ENCODE data around the gene PPARA.

The PPARA gene

GRCh38 chr22:46278656-46279645 is 128.6 kb downstream of the PPARA start:
- DNase-seq = no peak

GRCh38 chr22:46280063-46280817 is 129.9 kb downstream of the PPARA start:
- DNase-seq = no peak

GRCh38 chr22:46280999-46281623 is 130.8 kb downstream of the PPARA start:
- peak; percentile 27 to 60 for DNase-seq

GRCh38 chr22:46281866-46282678 is 131.7 kb downstream of the PPARA start:
- DNase-seq = no peak

- no peak for DNase-seq
Measured at GRCh38 chr22:46286006-46286405, 135.7 kb downstream of the PPARA start.

- no peak for DNase-seq
Measured at GRCh38 chr22:46286941-46287872, 136.9 kb downstream of the PPARA start.

- peak; percentile 22 to 46 for DNase-seq
Measured at GRCh38 chr22:46287873-46288751, 137.8 kb downstream of the PPARA start.

GRCh38 chr22:46288846-46289243 is 138.5 kb downstream of the PPARA start:
- no peak for DNase-seq

GRCh38 chr22:46289244-46289891 is 139.0 kb downstream of the PPARA start:
- DNase-seq = no peak

- DNase-seq = no peak
Measured at GRCh38 chr22:46290121-46290842, 140.0 kb downstream of the PPARA start.

- no peak for DNase-seq
Measured at GRCh38 chr22:46290843-46291785, 140.8 kb downstream of the PPARA start.

GRCh38 chr22:46292173-46292572 is 141.8 kb downstream of the PPARA start:
- no peak for DNase-seq

GRCh38 chr22:46292732-46293131 is 142.4 kb downstream of the PPARA start:
- peak; percentile 43 to 75 for DNase-seq

All from inflammatory macrophage (primary cell).